ENCODE results near the gene TMCC3. TPM values are rescaled to one million over a fixed set of nuclear protein-coding genes. Genes with fewer than 3 reads are reported as not detected.

TMCC3 gene
- polyA plus RNA-seq, 1 experiment, result 0.29 TPM

DNA sequence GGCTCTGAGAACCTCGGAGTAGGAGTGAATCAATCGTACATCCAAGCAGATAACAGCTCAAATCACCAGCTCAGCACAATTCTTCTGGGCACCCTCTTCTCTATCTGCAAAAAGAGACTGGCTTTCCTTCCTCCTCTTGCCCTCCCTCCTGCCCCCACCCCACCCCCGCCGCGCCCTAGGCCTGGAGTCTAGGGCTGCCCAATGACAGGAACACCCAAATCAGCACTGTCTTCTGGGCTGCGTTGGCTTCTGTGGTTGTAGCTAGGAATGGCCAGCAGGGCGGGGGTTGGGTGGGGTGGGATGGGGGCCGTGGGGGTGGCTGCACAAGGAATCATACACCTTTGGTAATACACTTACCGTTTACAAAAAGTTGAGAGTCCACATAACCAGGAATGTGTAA, 28.0 kb upstream of the TMCC3 start:
- DNase-seq (ENCODE audit: low read depth, low spot score), result no peak
- no peak overlapping the region for H3K4me3 ChIP-seq (ENCODE audit: low read depth, low read length)
- H3K27me3 ChIP-seq (ENCODE audit: control insufficient read depth, insufficient read depth, low read length), result no peaks in the 10 kb centered on the region
- ChIA-PET CTCF (no interaction called here), POLR2A (no interaction called here)
- H3K9me3 ChIP-seq (ENCODE audit: control insufficient read depth, insufficient read depth, low read length), result no peaks in the 10 kb centered on the region
- no peak overlapping the region for H3K27ac ChIP-seq (ENCODE audit: low read depth, low read length)
- TF ChIP-seq CTCF (IDR thresholded peaks at IDR 0.05; ENCODE audit: low read depth, low read length), result no peak

DNA sequence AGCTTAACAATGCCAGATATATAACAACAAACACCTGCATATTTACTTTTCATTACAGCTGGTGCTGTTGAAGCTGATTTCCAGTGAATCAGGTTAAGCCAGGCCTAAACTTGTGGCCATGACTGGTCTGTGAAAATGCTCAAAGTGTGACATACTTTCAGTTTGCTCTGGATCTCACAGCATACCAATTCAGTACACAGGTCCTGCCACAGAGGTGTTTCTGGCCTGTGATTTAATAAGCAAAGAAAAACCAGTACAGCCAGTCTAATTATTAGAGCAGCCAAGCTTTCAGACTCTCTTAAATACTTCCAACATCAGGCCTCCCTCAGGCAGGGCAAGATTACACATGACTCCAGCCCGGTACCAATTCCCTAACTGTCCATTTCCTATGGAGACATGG, 27.4 kb upstream of the TMCC3 start:
- TF ChIP-seq CTCF (IDR thresholded peaks at IDR 0.05; ENCODE audit: low read depth, low read length), result no peak

GRCh38 chr12:94676922-94677321, 26.6 kb upstream of the TMCC3 start:
- CTCF ChIA-PET, result no interaction called here
- no peak overlapping the region for H3K27ac ChIP-seq (ENCODE audit: low read depth, low read length)
- DNase-seq (ENCODE audit: low read depth, low spot score), result no peak
- TF ChIP-seq CTCF (IDR thresholded peaks at IDR 0.05; ENCODE audit: low read depth, low read length), result no peak
- no peaks in the 10 kb centered on the region for H3K9me3 ChIP-seq (ENCODE audit: control insufficient read depth, insufficient read depth, low read length)
- no peaks in the 10 kb centered on the region for H3K27me3 ChIP-seq (ENCODE audit: control insufficient read depth, insufficient read depth, low read length)
- POLR2A ChIA-PET, result no interaction called here
- H3K4me3 ChIP-seq (ENCODE audit: low read depth, low read length), result no peak overlapping the region

More for the DNA sequence above, 27.4 kb upstream of the TMCC3 start:
- POLR2A ChIA-PET, result no interaction called here
- Histone ChIP-seq H3K4me3 (ENCODE audit: low read depth, low read length) (no peak overlapping the region), H3K27me3 (ENCODE audit: control insufficient read depth, insufficient read depth, low read length) (no peaks in the 10 kb centered on the region), H3K27ac (ENCODE audit: low read depth, low read length) (no peak overlapping the region), H3K9me3 (ENCODE audit: control insufficient read depth, insufficient read depth, low read length) (no peaks in the 10 kb centered on the region)
- no peak for DNase-seq (ENCODE audit: low read depth, low spot score)
- CTCF ChIA-PET, result no interaction called here

GRCh38 chr12:94676031-94676641, 25.8 kb upstream of the TMCC3 start:
- ChIA-PET CTCF (no interaction called here), POLR2A (no interaction called here)
- no peak overlapping the region for H3K4me3 ChIP-seq (ENCODE audit: low read depth, low read length)
- no peaks in the 10 kb centered on the region for H3K27me3 ChIP-seq (ENCODE audit: control insufficient read depth, insufficient read depth, low read length)
- DNase-seq (ENCODE audit: low read depth, low spot score), result no peak
- TF ChIP-seq CTCF (IDR thresholded peaks at IDR 0.05; ENCODE audit: low read depth, low read length), result no peak
- no peak overlapping the region for H3K27ac ChIP-seq (ENCODE audit: low read depth, low read length)
- no peaks in the 10 kb centered on the region for H3K9me3 ChIP-seq (ENCODE audit: control insufficient read depth, insufficient read depth, low read length)

- TF ChIP-seq CTCF (IDR thresholded peaks at IDR 0.05; ENCODE audit: low read depth, low read length), result no peak
- Histone ChIP-seq H3K4me3 (ENCODE audit: low read depth, low read length) (no peak overlapping the region), H3K9me3 (ENCODE audit: control insufficient read depth, insufficient read depth, low read length) (no peaks in the 10 kb centered on the region), H3K27ac (ENCODE audit: low read depth, low read length) (no peak overlapping the region), H3K27me3 (ENCODE audit: control insufficient read depth, insufficient read depth, low read length) (peaks cover 5% of the 10 kb centered on the region)
- ChIA-PET CTCF (interaction anchor here (1.0 kb wide), 1 partner anchor 89 kb away, joined by 6 read pairs; no protein-coding TSS in a partner anchor), POLR2A (no interaction called here)
- no peak for DNase-seq (ENCODE audit: low read depth, low spot score)
Observed at GRCh38 chr12:94674835-94675234, 24.5 kb upstream of the TMCC3 start.

Measured in AG04450 (cell line).